GM13976 (cell line): ENCODE results near the gene UTP25.
"Not testable (repeated sequence)": the region's sequence is repeated elsewhere in the genome, so short reads cannot be mapped to it uniquely, and the experiment has no call there.

Experiments used
- DNase-seq: peaks from one replicate; pipeline ENCODE4 v3.0.0; 2012; ENCODE audit warnings: low spot score
- in situ Hi-C: fragments of 300-500 bp; cut with MboI; formaldehyde crosslinking; loops from one replicate; pipeline ENCODE4 v1.12.0; 2022; ENCODE audit warnings: low sequenced_read_pairs, mixed read lengths, inconsistent platforms; ENCODE audit not compliant: unreplicated experiment
- TF ChIP-seq, protein P1 (sequence below): IDR thresholded peaks from 2 replicates; pipeline ENCODE4 v1.5.1; 2012; ENCODE audit warnings: borderline replicate concordance, mild to moderate bottlenecking; ENCODE audit not compliant: insufficient read depth; ENCODE audit errors: extremely low read depth, missing control alignments, control extremely low read depth

Gene UTP25

GRCh38 chr1:209900734-209901133 lies 73.0 kb downstream of the UTP25 start:
- TF ChIP-seq, protein P1, sequence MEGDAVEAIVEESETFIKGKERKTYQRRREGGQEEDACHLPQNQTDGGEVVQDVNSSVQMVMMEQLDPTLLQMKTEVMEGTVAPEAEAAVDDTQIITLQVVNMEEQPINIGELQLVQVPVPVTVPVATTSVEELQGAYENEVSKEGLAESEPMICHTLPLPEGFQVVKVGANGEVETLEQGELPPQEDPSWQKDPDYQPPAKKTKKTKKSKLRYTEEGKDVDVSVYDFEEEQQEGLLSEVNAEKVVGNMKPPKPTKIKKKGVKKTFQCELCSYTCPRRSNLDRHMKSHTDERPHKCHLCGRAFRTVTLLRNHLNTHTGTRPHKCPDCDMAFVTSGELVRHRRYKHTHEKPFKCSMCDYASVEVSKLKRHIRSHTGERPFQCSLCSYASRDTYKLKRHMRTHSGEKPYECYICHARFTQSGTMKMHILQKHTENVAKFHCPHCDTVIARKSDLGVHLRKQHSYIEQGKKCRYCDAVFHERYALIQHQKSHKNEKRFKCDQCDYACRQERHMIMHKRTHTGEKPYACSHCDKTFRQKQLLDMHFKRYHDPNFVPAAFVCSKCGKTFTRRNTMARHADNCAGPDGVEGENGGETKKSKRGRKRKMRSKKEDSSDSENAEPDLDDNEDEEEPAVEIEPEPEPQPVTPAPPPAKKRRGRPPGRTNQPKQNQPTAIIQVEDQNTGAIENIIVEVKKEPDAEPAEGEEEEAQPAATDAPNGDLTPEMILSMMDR = no peak
- DNase-seq = peak; percentile 2
- in situ Hi-C loops = no loop called here

GRCh38 chr1:209901211-209901610 lies 73.4 kb downstream of the UTP25 start:
- in situ Hi-C loops = no loop called here
- DNase-seq = peak; percentile 0
- TF ChIP-seq, protein P1 = no peak

GRCh38 chr1:209904774-209905173 lies 77.0 kb downstream of the UTP25 start:
- in situ Hi-C loops, DNase-seq: not testable (repeated sequence)
